HepG2 (cell line): ENCODE measurements around the gene LBX2. TPM values are rescaled to one million over a fixed set of nuclear protein-coding genes. Genes with fewer than 3 reads are reported as not detected.

ENCODE experiments used
- ATAC-seq: fragments of 200-7000 bp; cut with Tn5 transposase; 3 replicates; pipeline ENCODE4 v1.9.1; 2020; ENCODE audit warnings: mild to moderate bottlenecking, moderate library complexity
- BruUV-seq: library from RNA; stranded (reverse); fragments of 400-500 nt; replicated peaks from 2 replicates; lab custom pipeline; 2021; lab: Mats Ljungman, UMichigan
- CTCF ChIA-PET: fragments of 300-600 bp; formaldehyde crosslinking; extraction: SDS; loops from one replicate; lab custom pipeline; 2021; ENCODE audit warnings: low total read pairs, inconsistent platforms, low intra/inter-chr PET ratio; lab: Yijun Ruan, JAX
- POLR2A ChIA-PET: fragments of 350-600 bp; sonication (Branson Sonifier 250); formaldehyde crosslinking; loops from one replicate; lab custom pipeline; 2020; ENCODE audit warnings: antibody characterized with exemption, inconsistent platforms; lab: Yijun Ruan, JAX
- DNase-seq: peaks from one replicate; pipeline ENCODE4 v3.0.0-alpha.2; 2015; ENCODE audit warnings: low spot score
- FAIRE-seq: peaks from 3 replicates; lab custom pipeline; 2011; peaks lifted over from hg19 to GRCh38; lab: Jason Lieb, UNC
- H2AFZ ChIP-seq: one replicate; pipeline ENCODE4 v1.6.1; 2011; ENCODE audit warnings: low read length, inconsistent platforms
- H3K27ac ChIP-seq: fragments of 300-600 bp; 3 replicates; pipeline ENCODE4 v1.8.0; 2011; ENCODE audit warnings: mixed run types, mild to moderate bottlenecking, mixed read lengths, low read length, inconsistent platforms; ENCODE audit not compliant: insufficient read depth; ENCODE audit errors: extremely low read length
- H3K27me3 ChIP-seq, 2 experiments: fragments of 200-600 bp in 1 of 2; 2 replicates in 1 of 2; 3 replicates in 1 of 2; pipeline versions ENCODE4 v1.6.0 to v1.8.0; 2011; ENCODE audit warnings: low read length in 2 of 2, mild to moderate bottlenecking in 2 of 2, moderate library complexity in 2 of 2, inconsistent platforms in 1 of 2; ENCODE audit not compliant: insufficient read depth in 2 of 2, control insufficient read depth in 1 of 2
- H3K36me3 ChIP-seq, 2 experiments: fragments of 200-600 bp in 1 of 2; replicated peaks in 1 of 2; 2 replicates in 1 of 2; 3 replicates in 1 of 2; pipeline versions ENCODE4 v1.5.1 to v1.8.0; 2011; ENCODE audit warnings: low read length in 2 of 2, inconsistent platforms in 1 of 2; ENCODE audit not compliant: insufficient read depth in 2 of 2, control insufficient read depth in 1 of 2
- H3K4me1 ChIP-seq: 2 replicates; pipeline ENCODE4 v1.5.1; 2012; ENCODE audit warnings: low read length, inconsistent platforms; ENCODE audit not compliant: insufficient read depth
- H3K4me2 ChIP-seq: 2 replicates; pipeline ENCODE4 v1.6.0; 2011; ENCODE audit warnings: low read depth, low read length, inconsistent platforms
- H3K4me3 ChIP-seq, 3 experiments: fragments of 200-600 bp in 1 of 3; sonication (generic), shearing (Covaris generic) in 1 of 3; replicated peaks in 1 of 3; 2 replicates each; pipeline ENCODE4 v1.5.1; 2011 to 2016; ENCODE audit warnings: low read length in 3 of 3, inconsistent platforms in 2 of 3, low read depth in 2 of 3, mild to moderate bottlenecking in 2 of 3, control low read depth in 1 of 3, mixed read lengths in 1 of 3; ENCODE audit not compliant: insufficient read depth in 1 of 3
- H3K79me2 ChIP-seq: one replicate; pipeline ENCODE4 v1.6.1; 2011; ENCODE audit warnings: low read length, inconsistent platforms; ENCODE audit not compliant: insufficient read depth
- H3K9ac ChIP-seq: 2 replicates; pipeline ENCODE4 v1.6.0; 2011; ENCODE audit warnings: mild to moderate bottlenecking, low read depth, low read length, inconsistent platforms; ENCODE audit not compliant: insufficient read depth
- H3K9me3 ChIP-seq: 2 replicates; pipeline ENCODE4 v1.5.1; 2012; ENCODE audit warnings: mild to moderate bottlenecking, low read length
- H4K20me1 ChIP-seq: 2 replicates; pipeline ENCODE4 v1.6.0; 2011; ENCODE audit warnings: inconsistent platforms, mild to moderate bottlenecking, low read length, moderate library complexity; ENCODE audit not compliant: insufficient read depth
- E2F1 ChIP-seq: sonication (generic); formaldehyde crosslinking; IDR thresholded peaks from 2 replicates; pipeline ENCODE4 v1.5.0; 2020; ENCODE audit warnings: missing genetic modification reagents
- ERF ChIP-seq: IDR thresholded peaks from 2 replicates; pipeline ENCODE4 v1.6.1; 2018; ENCODE audit warnings: missing biosample characterization, missing genetic modification reagents
- FOXA1 ChIP-seq, 2 experiments: fragments of 450-650 bp in 1 of 2; sonication (generic) in 1 of 2; formaldehyde crosslinking in 1 of 2; IDR thresholded peaks; 2 replicates each; pipeline versions ENCODE4 v1.4.0 to v1.6.1; 2016 to 2020; ENCODE audit warnings: missing genetic modification reagents in 1 of 2
- GATAD2A ChIP-seq: IDR thresholded peaks from 2 replicates; pipeline ENCODE4 v1.6.1; 2016
- HNRNPK ChIP-seq: fragments of 200-400 bp; formaldehyde crosslinking; IDR thresholded peaks from 2 replicates; pipeline ENCODE4 v1.6.1; 2018; ENCODE audit warnings: low read length, low read depth, moderate library complexity, mild to moderate bottlenecking; ENCODE audit not compliant: poor library complexity, severe bottlenecking
- LBX2 ChIP-seq: sonication (generic); formaldehyde crosslinking; IDR thresholded peaks from 2 replicates; pipeline ENCODE4 v1.5.0; 2020; ENCODE audit warnings: missing genetic modification reagents, mild to moderate bottlenecking, borderline replicate concordance
- LRRFIP1 ChIP-seq: sonication (generic); formaldehyde crosslinking; conservative IDR thresholded peaks from 2 replicates; pipeline ENCODE4 v1.4.0; 2020; ENCODE audit warnings: missing genetic modification reagents
- MAFK ChIP-seq, 2 experiments: IDR thresholded peaks in 1 of 2; conservative IDR thresholded peaks in 1 of 2; 2 replicates each; pipeline ENCODE4 v1.6.1; 2011; ENCODE audit warnings: improper control_type of control experiment in 2 of 2, low read length in 2 of 2
- NONO ChIP-seq, 2 experiments: fragments of 450-650 bp in 1 of 2; sonication (generic) in 1 of 2; formaldehyde crosslinking in 1 of 2; IDR thresholded peaks in 1 of 2; conservative IDR thresholded peaks in 1 of 2; 2 replicates each; pipeline versions ENCODE4 v1.6.1 to v1.8.0; 2017 to 2022; ENCODE audit warnings: mild to moderate bottlenecking in 1 of 2, missing genetic modification reagents in 1 of 2, moderate library complexity in 1 of 2
- PHF8 ChIP-seq: sonication (generic); formaldehyde crosslinking; IDR thresholded peaks from 2 replicates; pipeline ENCODE4 v1.5.0; 2020; ENCODE audit warnings: missing genetic modification reagents
- SIX4 ChIP-seq: sonication (generic); formaldehyde crosslinking; IDR thresholded peaks from 2 replicates; pipeline ENCODE4 v1.4.0; 2020; ENCODE audit warnings: missing genetic modification reagents
- SRF ChIP-seq: IDR thresholded peaks from 2 replicates; pipeline ENCODE4 v1.6.1; 2011; ENCODE audit warnings: mild to moderate bottlenecking, low read depth, low read length, moderate library complexity
- TBX3 ChIP-seq: fragments of 450-650 bp; IDR thresholded peaks from 2 replicates; pipeline ENCODE4 v1.6.1; 2017; ENCODE audit warnings: antibody characterized with exemption, mild to moderate bottlenecking, inconsistent platforms, borderline replicate concordance
- TMF1 ChIP-seq: sonication (generic); formaldehyde crosslinking; IDR thresholded peaks from 2 replicates; pipeline ENCODE4 v1.8.1; 2022; ENCODE audit warnings: low read depth, missing genetic modification reagents
- ZNF703 ChIP-seq: sonication (generic); formaldehyde crosslinking; IDR thresholded peaks from 2 replicates; pipeline ENCODE4 v1.5.1; 2020; ENCODE audit warnings: missing genetic modification reagents, mild to moderate bottlenecking, moderate library complexity, borderline replicate concordance
- ZNF792 ChIP-seq: IDR thresholded peaks from 2 replicates; pipeline ENCODE4 v1.6.1; 2016
- ZSCAN30 ChIP-seq: sonication (generic); formaldehyde crosslinking; IDR thresholded peaks from 2 replicates; pipeline ENCODE4 v1.5.0; 2020; ENCODE audit warnings: mild to moderate bottlenecking, missing genetic modification reagents
- ZSCAN9 ChIP-seq: IDR thresholded peaks from 2 replicates; pipeline ENCODE4 v1.6.1; 2016; ENCODE audit warnings: borderline replicate concordance
- WGBS: methylation state at CpG from one replicate; pipeline ENCODE4 v1.1.6; 2017; ENCODE audit warnings: low lambda C conversion rate; 5-methylcytosine and 5-hydroxymethylcytosine counted together
- in situ Hi-C: cut with HindIII; loops from 2 replicates; pipeline ENCODE4 v1.10.0; 2017; ENCODE audit warnings: low pct_unique_long_range_greater_than_20kb; ENCODE audit not compliant: extremely low pct_ligation_motif_present
- intact Hi-C: fragments of 100-400 bp; cut with micrococcal nuclease; formaldehyde crosslinking; loops from one replicate; pipeline ENCODE4 v1.10.0; 2022; ENCODE audit not compliant: unreplicated experiment
- polyA plus RNA-seq, 8 experiments: library from polyadenylated mRNA; depleted of rRNA in 3 of 8; stranded (reverse) in 7 of 8; unstranded in 1 of 8; fragments of >200 nt; fragmentation: Illumina TruSeq in 4 of 8; extraction: Trizol in 4 of 8; gene quantifications; 2 replicates each; pipeline versions ENCODE4 v1.2.1 to v1.2.3, GENCODE V29; 2011 to 2016; ENCODE audit warnings: low read depth in 4 of 8, missing spikeins in 1 of 8, mixed read lengths in 1 of 8; ENCODE audit not compliant: insufficient read depth in 1 of 8
- total RNA-seq, 5 experiments: library from RNA; depleted of rRNA; stranded (reverse); fragments of >200 nt; fragmentation: Illumina TruSeq; extraction: Trizol; gene quantifications; 2 replicates each; pipeline ENCODE4 v1.2.3, GENCODE V29; 2016; ENCODE audit warnings: low read depth in 1 of 5
- TF ChIP-seq, protein P1 (sequence below): IDR thresholded peaks from 2 replicates; pipeline ENCODE4 v1.6.1; 2016; ENCODE audit warnings: low read depth

The LBX2 gene
- total and polyA plus RNA-seq, 2 of the 13 experiments (the other 11 are each of a cell fraction or from before 2014, with no cell fraction given): 6.4 to 8.1 TPM

DNA sequence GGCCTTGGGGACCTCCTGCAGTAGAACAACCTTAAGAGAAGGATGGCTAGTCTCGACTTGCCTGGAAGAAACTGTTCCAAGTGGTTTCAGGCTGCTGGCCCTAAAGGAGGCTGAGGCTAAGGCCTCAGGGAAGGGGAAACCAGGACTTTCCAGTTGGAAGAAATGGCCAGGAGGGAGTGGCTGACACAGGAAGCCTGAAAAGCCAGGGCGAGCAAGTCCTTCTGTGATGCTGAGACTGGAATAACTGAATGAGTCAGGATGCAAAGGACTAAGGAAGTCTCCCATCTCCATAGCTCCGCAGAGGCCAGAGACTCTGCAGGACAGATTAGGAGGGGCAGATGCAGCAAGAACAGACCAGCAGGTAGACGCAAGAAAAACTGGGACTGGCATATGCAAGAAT lies 37.7 kb upstream of the LBX2 start:
- no peak overlapping the region for H3K9ac ChIP-seq
- no peak overlapping the region for H3K4me2 ChIP-seq
- ChIA-PET POLR2A (no interaction called here), CTCF (no interaction called here)
- no peak overlapping the region for H2AFZ ChIP-seq
- in situ Hi-C loops (no loop called here), intact Hi-C loops (no loop called here)
- no peak for ATAC-seq
- no TSS peak for BruUV-seq
- no peaks in the 10 kb centered on the region for H4K20me1 ChIP-seq
- H3K27me3 ChIP-seq: peaks cover 4 to 33% of the 10 kb centered on the region in 2 experiments; a peak in 3 of 5 replicates
- TF ChIP-seq TMF1 (CRISPR knock-in tag) (no peak), PHF8 (CRISPR knock-in tag) (no peak), ZSCAN30 (no peak), ERF (CRISPR knock-in tag) (no peak), HNRNPK (no peak), LRRFIP1 (CRISPR knock-in tag) (no peak), GATAD2A (CRISPR knock-in tag) (no peak), LBX2 (CRISPR knock-in tag) (no peak), SIX4 (no peak), ZNF703 (CRISPR knock-in tag) (no peak), NONO (IDR thresholded peaks at IDR 0.05) (no peak), NONO (CRISPR knock-in tag; conservative IDR thresholded peaks at IDR 0.05) (no peak), ZSCAN9 (CRISPR knock-in tag) (no peak), TBX3 (no peak), FOXA1 (IDR thresholded peaks at IDR 0.05) (no peak), FOXA1 (CRISPR knock-in tag; IDR thresholded peaks at IDR 0.05) (no peak), E2F1 (no peak), ZNF792 (CRISPR knock-in tag) (no peak), SRF (no peak), MAFK (conservative IDR thresholded peaks at IDR 0.05 in 1 of 2, IDR thresholded peaks at IDR 0.05 in 1 of 2; ENCODE audit: low read length in 2 of 2) (no peak)
- TF ChIP-seq, protein P1, sequence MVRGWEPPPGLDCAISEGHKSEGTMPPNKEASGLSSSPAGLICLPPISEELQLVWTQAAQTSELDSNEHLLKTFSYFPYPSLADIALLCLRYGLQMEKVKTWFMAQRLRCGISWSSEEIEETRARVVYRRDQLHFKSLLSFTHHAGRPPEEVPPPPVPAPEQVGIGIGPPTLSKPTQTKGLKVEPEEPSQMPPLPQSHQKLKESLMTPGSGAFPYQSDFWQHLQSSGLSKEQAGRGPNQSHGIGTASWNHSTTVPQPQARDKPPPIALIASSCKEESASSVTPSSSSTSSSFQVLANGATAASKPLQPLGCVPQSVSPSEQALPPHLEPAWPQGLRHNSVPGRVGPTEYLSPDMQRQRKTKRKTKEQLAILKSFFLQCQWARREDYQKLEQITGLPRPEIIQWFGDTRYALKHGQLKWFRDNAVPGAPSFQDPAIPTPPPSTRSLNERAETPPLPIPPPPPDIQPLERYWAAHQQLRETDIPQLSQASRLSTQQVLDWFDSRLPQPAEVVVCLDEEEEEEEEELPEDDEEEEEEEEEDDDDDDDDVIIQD (CRISPR knock-in tag): no peak
- H3K36me3 ChIP-seq: peaks cover 3 to 6% of the 10 kb centered on the region in 2 experiments; a peak in 3 of 5 replicates
- no peak overlapping the region for H3K4me3 ChIP-seq
- FAIRE-seq: no peak
- 46% methylated on average over 4 of the region's 4 CpGs for WGBS
- peaks cover under 1% of the 10 kb centered on the region; the same call in 1 of the 2 replicates for H3K4me1 ChIP-seq
- no peak overlapping the region for H3K27ac ChIP-seq
- H3K9me3 ChIP-seq: no peaks in the 10 kb centered on the region
- no peaks in the 10 kb centered on the region for H3K79me2 ChIP-seq
- no peak for DNase-seq
